A549 (cell line): Measurements from ENCODE around the gene DGUOK. TPM values are rescaled to one million over a fixed set of nuclear protein-coding genes. Genes with fewer than 3 reads are reported as not detected.

ENCODE experiments used
- ATAC-seq, 2 experiments: fragments of 200-7000 bp in 1 of 2; fragments of >200 bp in 1 of 2; cut with Nextera tagmentation in 1 of 2; cut with Tn5 transposase in 1 of 2; 3 replicates each; pipeline versions ENCODE4 v1.8.0 to v1.9.1; 2018 to 2020; ENCODE audit warnings: mild to moderate bottlenecking in 1 of 2, moderate library complexity in 1 of 2
- CTCF ChIA-PET: fragments of 300-600 bp; sonication (Branson Sonifier 250); formaldehyde crosslinking; extraction: SDS; loops from one replicate; lab custom pipeline; 2021; ENCODE audit warnings: antibody characterized with exemption, inconsistent platforms; lab: Yijun Ruan, JAX
- POLR2A ChIA-PET: fragments of 350-600 bp; formaldehyde crosslinking; extraction: SDS; loops from one replicate; lab custom pipeline; 2021; ENCODE audit warnings: antibody characterized with exemption, inconsistent platforms; lab: Yijun Ruan, JAX
- DNase-seq, 2 experiments: peaks; one replicate each; pipeline versions ENCODE4 v3.0.0 to v3.0.0-alpha.2; 2011 to 2016; ENCODE audit warnings: low read depth in 1 of 2, low spot score in 1 of 2
- FAIRE-seq: peaks from 2 replicates; lab custom pipeline; 2011; peaks lifted over from hg19 to GRCh38; lab: Jason Lieb, UNC
- H3K27ac ChIP-seq, 2 experiments: fragments of >200 bp; sonication (Bioruptor Twin); formaldehyde crosslinking; 3 replicates each; pipeline ENCODE4 v1.5.1; 2016 to 2017
- H3K4me1 ChIP-seq: fragments of >200 bp; sonication (Bioruptor Twin); formaldehyde crosslinking; 3 replicates; pipeline ENCODE4 v1.6.1; 2016
- H3K4me2 ChIP-seq: fragments of >200 bp; sonication (Bioruptor Twin); formaldehyde crosslinking; 3 replicates; pipeline ENCODE4 v1.6.1; 2016
- H3K4me3 ChIP-seq: fragments of >200 bp; sonication (Bioruptor Twin); formaldehyde crosslinking; 3 replicates; pipeline ENCODE4 v1.5.1; 2016
- H3K9me3 ChIP-seq: fragments of >200 bp; sonication (Bioruptor Twin); formaldehyde crosslinking; 3 replicates; pipeline ENCODE4 v1.6.1; 2016
- BCL3 ChIP-seq: fragments of >200 bp; sonication (Bioruptor Twin); formaldehyde crosslinking; IDR thresholded peaks from 3 replicates; pipeline ENCODE4 v1.6.1; 2016
- CBX2 ChIP-seq: fragments of 200-600 bp; sonication (generic); IDR thresholded peaks from 2 replicates; pipeline ENCODE4 v1.6.1; 2016; ENCODE audit warnings: low read depth, mild to moderate bottlenecking, borderline replicate concordance
- CTCF ChIP-seq: fragments of >200 bp; sonication (Bioruptor Twin); formaldehyde crosslinking; IDR thresholded peaks from 3 replicates; pipeline ENCODE4 v1.5.1; 2016
- ELK1 ChIP-seq: fragments of 150-350 bp; IDR thresholded peaks from 2 replicates; pipeline ENCODE4 v1.6.1; 2014; ENCODE audit warnings: low read depth, mild to moderate bottlenecking, low read length
- FOSB ChIP-seq: fragments of 250-450 bp; sonication (Bioruptor Pico); IDR thresholded peaks from 2 replicates; pipeline ENCODE4 v1.5.0; 2020; ENCODE audit warnings: mild to moderate bottlenecking, moderate library complexity
- FOSL2 ChIP-seq, 2 experiments: fragments of 450-650 bp in 1 of 2; fragments of >200 bp in 1 of 2; sonication (Bioruptor Twin) in 1 of 2; formaldehyde crosslinking; IDR thresholded peaks; 2 replicates each; pipeline versions ENCODE4 v1.5.0 to v1.6.1; 2016 to 2020; ENCODE audit warnings: mild to moderate bottlenecking in 1 of 2, moderate library complexity in 1 of 2
- HES2 ChIP-seq: fragments of >200 bp; sonication (Bioruptor Twin); formaldehyde crosslinking; IDR thresholded peaks from 2 replicates; pipeline ENCODE4 v1.6.1; 2016
- HMGXB4 ChIP-seq: fragments of 250-450 bp; sonication (Bioruptor Pico); IDR thresholded peaks from 2 replicates; pipeline ENCODE4 v1.5.0; 2021; ENCODE audit warnings: mild to moderate bottlenecking, moderate library complexity, borderline replicate concordance
- HOXA7 ChIP-seq: fragments of 250-450 bp; sonication (Bioruptor Pico); IDR thresholded peaks from 2 replicates; pipeline ENCODE4 v1.5.0; 2020; ENCODE audit warnings: mild to moderate bottlenecking, moderate library complexity
- JUNB ChIP-seq: fragments of >200 bp; sonication (Bioruptor Twin); formaldehyde crosslinking; IDR thresholded peaks from 2 replicates; pipeline ENCODE4 v1.6.1; 2016
- KDM1A ChIP-seq: fragments of 200-600 bp; sonication (generic); IDR thresholded peaks from 2 replicates; pipeline ENCODE4 v1.6.1; 2016; ENCODE audit warnings: low read depth, mild to moderate bottlenecking
- NFE2L2 ChIP-seq: fragments of 150-350 bp; conservative IDR thresholded peaks from 2 replicates; pipeline ENCODE4 v1.6.1; 2014; ENCODE audit warnings: low read length
- NR3C1 ChIP-seq: fragments of >200 bp; sonication (Bioruptor Twin); formaldehyde crosslinking; IDR thresholded peaks from 3 replicates; pipeline ENCODE4 v1.6.1; 2017
- POLR2AphosphoS2 ChIP-seq: conservative IDR thresholded peaks from 2 replicates; pipeline ENCODE4 v1.6.1; 2012; ENCODE audit warnings: low read length, improper control_type of control experiment, inconsistent platforms
- RAD21 ChIP-seq, 2 experiments: fragments of >200 bp in 1 of 2; sonication (Bioruptor Twin) in 1 of 2; formaldehyde crosslinking in 1 of 2; IDR thresholded peaks in 1 of 2; conservative IDR thresholded peaks in 1 of 2; 2 replicates in 1 of 2; 3 replicates in 1 of 2; pipeline ENCODE4 v1.6.1; 2012 to 2018; ENCODE audit warnings: inconsistent platforms in 1 of 2
- RARB ChIP-seq: fragments of 250-450 bp; sonication (Bioruptor Pico); IDR thresholded peaks from 2 replicates; pipeline ENCODE4 v1.8.0; 2021; ENCODE audit warnings: mild to moderate bottlenecking, moderate library complexity
- RCOR1 ChIP-seq: fragments of 150-350 bp; IDR thresholded peaks from 2 replicates; pipeline ENCODE4 v1.6.1; 2014; ENCODE audit warnings: antibody characterized with exemption, low read length, low read depth
- whole genome bisulfite sequencing: methylation state at CpG from one replicate; pipeline ENCODE4 v1.1.6; 2017; ENCODE audit errors: missing lambda C conversion rate; 5-methylcytosine and 5-hydroxymethylcytosine counted together
- polyA plus RNA-seq, 4 experiments: library from polyadenylated mRNA; depleted of rRNA in 3 of 4; stranded (reverse); fragments of >200 nt; fragmentation: RNase III in 1 of 4; extraction: RNeasy Plus Mini Kit Qiagen cat#74134 plus additional on column Dnase treatment in 1 of 4; gene quantifications; 2 replicates in 3 of 4; 3 replicates in 1 of 4; pipeline ENCODE4 v1.2.3, GENCODE V29; 2011 to 2017
- TF ChIP-seq, protein P1 (sequence below): fragments of 450-650 bp; IDR thresholded peaks from 2 replicates; pipeline ENCODE4 v1.6.1; 2014; ENCODE audit warnings: antibody characterized with exemption
- TF ChIP-seq, protein P2 (sequence below): fragments of 200-600 bp; sonication (generic); IDR thresholded peaks from 2 replicates; pipeline ENCODE4 v1.6.1; 2016; ENCODE audit warnings: antibody characterized with exemption, mild to moderate bottlenecking, moderate library complexity

The DGUOK gene
- polyA plus RNA-seq, 2 of the 4 experiments (the other 2 are of a cell fraction): 128 to 145 TPM

DNA sequence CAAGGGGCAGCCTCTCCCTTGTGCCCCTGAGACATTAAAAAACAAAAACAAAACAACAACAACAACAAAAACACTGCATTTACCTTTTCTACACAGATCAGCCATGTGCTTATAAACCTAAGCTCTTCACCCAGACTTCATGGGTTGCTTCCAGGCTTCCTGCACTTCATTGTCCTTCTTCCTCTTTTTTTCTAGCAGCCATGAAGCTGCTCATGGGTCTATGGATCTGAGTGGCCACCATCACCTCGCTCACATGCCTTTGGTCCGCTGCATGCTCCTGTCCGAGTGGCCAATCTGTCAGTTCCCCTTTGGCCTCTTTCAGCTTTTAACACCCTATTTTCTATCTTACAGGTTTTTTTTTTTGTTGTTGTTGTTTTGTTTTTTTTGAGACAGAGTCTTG is 49.1 kb downstream of the DGUOK start:
- WGBS: 94% methylated on average over 3 of the region's 3 CpGs
- ChIA-PET POLR2A (interaction anchor here (0.6 kb wide), 1 partner anchor 72 kb away, joined by 5 read pairs; no protein-coding TSS in a partner anchor), CTCF (interaction anchor here (0.8 to 1.0 kb wide), 2 partner anchors 10 to 172 kb away, joined by 3 read pairs; partner anchors contain the start of gene BOLA3)
- Histone ChIP-seq H3K9me3 (no peaks in the 10 kb centered on the region), H3K27ac (no peak overlapping the region), H3K4me3 (no peak overlapping the region), H3K4me2 (no peak overlapping the region), H3K4me1 (peaks cover 25% of the 10 kb centered on the region)
- TF ChIP-seq BCL3 (no peak), RARB (CRISPR knock-in tag) (no peak), POLR2AphosphoS2 (no peak), KDM1A (no peak), NFE2L2 (no peak), ELK1 (no peak), NR3C1 (no peak), CTCF (no peak), RAD21 (conservative IDR thresholded peaks at IDR 0.05 in 1 of 2, IDR thresholded peaks at IDR 0.05 in 1 of 2) (no peak), CBX2 (no peak), HMGXB4 (CRISPR knock-in tag) (no peak), JUNB (no peak), HOXA7 (CRISPR knock-in tag) (no peak), FOSL2 (IDR thresholded peaks at IDR 0.05) (no peak), FOSL2 (CRISPR knock-in tag; IDR thresholded peaks at IDR 0.05) (no peak)
- TF ChIP-seq, protein P1, sequence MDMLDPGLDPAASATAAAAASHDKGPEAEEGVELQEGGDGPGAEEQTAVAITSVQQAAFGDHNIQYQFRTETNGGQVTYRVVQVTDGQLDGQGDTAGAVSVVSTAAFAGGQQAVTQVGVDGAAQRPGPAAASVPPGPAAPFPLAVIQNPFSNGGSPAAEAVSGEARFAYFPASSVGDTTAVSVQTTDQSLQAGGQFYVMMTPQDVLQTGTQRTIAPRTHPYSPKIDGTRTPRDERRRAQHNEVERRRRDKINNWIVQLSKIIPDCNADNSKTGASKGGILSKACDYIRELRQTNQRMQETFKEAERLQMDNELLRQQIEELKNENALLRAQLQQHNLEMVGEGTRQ: no peak
- no peak for FAIRE-seq
- ATAC-seq: no peak
- DNase-seq: no peak

DNA sequence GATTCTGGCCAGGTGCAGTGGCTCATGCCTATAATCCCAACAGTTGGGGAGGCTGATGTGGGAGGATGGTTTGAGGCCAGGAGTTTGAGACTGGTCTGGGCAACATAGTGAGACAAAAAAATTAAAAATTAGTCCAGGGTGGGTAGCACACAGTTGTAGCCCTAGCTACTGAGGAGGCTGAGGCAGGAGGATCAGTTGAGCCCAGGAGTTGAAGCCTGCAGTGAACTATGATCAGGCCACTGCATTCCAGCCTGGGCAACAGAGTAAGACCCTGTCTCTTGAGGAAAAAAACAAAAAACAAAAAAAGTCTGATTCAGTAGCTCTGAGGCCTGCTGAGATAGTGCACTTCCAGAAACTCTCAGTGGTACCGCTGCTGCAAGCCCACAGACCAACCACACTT is 50.1 kb downstream of the DGUOK start:
- DNase-seq (no peak), ATAC-seq (no peak), FAIRE-seq (no peak)
- Histone ChIP-seq H3K9me3 (no peaks in the 10 kb centered on the region), H3K4me2 (no peak overlapping the region), H3K4me3 (no peak overlapping the region), H3K27ac (no peak overlapping the region), H3K4me1 (peaks cover 24% of the 10 kb centered on the region)
- ChIA-PET CTCF (interaction anchor here (0.6 kb wide), 1 partner anchor 166 kb away, joined by 3 read pairs; no protein-coding TSS in a partner anchor), POLR2A (no interaction called here)
- 96% methylated on average over 1 of the region's 1 CpG for WGBS
- TF ChIP-seq FOSB (CRISPR knock-in tag) (no peak), JUNB (no peak), HES2 (no peak), RCOR1 (no peak), HOXA7 (CRISPR knock-in tag) (no peak)
- TF ChIP-seq, protein P2, sequence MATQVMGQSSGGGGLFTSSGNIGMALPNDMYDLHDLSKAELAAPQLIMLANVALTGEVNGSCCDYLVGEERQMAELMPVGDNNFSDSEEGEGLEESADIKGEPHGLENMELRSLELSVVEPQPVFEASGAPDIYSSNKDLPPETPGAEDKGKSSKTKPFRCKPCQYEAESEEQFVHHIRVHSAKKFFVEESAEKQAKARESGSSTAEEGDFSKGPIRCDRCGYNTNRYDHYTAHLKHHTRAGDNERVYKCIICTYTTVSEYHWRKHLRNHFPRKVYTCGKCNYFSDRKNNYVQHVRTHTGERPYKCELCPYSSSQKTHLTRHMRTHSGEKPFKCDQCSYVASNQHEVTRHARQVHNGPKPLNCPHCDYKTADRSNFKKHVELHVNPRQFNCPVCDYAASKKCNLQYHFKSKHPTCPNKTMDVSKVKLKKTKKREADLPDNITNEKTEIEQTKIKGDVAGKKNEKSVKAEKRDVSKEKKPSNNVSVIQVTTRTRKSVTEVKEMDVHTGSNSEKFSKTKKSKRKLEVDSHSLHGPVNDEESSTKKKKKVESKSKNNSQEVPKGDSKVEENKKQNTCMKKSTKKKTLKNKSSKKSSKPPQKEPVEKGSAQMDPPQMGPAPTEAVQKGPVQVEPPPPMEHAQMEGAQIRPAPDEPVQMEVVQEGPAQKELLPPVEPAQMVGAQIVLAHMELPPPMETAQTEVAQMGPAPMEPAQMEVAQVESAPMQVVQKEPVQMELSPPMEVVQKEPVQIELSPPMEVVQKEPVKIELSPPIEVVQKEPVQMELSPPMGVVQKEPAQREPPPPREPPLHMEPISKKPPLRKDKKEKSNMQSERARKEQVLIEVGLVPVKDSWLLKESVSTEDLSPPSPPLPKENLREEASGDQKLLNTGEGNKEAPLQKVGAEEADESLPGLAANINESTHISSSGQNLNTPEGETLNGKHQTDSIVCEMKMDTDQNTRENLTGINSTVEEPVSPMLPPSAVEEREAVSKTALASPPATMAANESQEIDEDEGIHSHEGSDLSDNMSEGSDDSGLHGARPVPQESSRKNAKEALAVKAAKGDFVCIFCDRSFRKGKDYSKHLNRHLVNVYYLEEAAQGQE: no peak
